Stimulated activated memory B cell treated with anti-CD40 and anti-IgM and Interleukin-4, amounts not matched to agents 10 μg/mL and 1 μg/mL and 100 μg/mL, for 72 hours (primary cell): ENCODE data around the gene ABCB6.

Source experiments
- ATAC-seq: fragments of 150-1000 bp; cut with Tn5 transposase; 2 replicates; pipeline ENCODE4 v1.10.0; 2021
- H3K27ac Mint-ChIP-seq: one replicate; pipeline ENCODE4 v1.8.0; 2022; ENCODE audit warnings: mild to moderate bottlenecking, mixed read lengths
- H3K27me3 Mint-ChIP-seq: one replicate; pipeline ENCODE4 v1.8.0; 2022; ENCODE audit warnings: mixed read lengths
- H3K36me3 Mint-ChIP-seq: one replicate; pipeline ENCODE4 v1.8.0; 2022; ENCODE audit warnings: mixed read lengths
- H3K4me1 Mint-ChIP-seq: one replicate; pipeline ENCODE4 v1.8.0; 2022; ENCODE audit warnings: mixed read lengths
- H3K4me3 Mint-ChIP-seq: one replicate; pipeline ENCODE4 v1.8.0; 2022; ENCODE audit warnings: mild to moderate bottlenecking, moderate library complexity, mixed read lengths
- H3K9me3 Mint-ChIP-seq: one replicate; pipeline ENCODE4 v1.8.0; 2022; ENCODE audit warnings: mixed read lengths

The ABCB6 gene

GRCh38 chr2:219174801-219175200 lies 44.0 kb downstream of the ABCB6 start:
- no peak for ATAC-seq
- Mint-ChIP-seq H3K9me3 (no peaks in the 10 kb centered on the region), H3K27ac (peak overlapping the region; percentile 99), H3K27me3 (no peaks in the 10 kb centered on the region), H3K4me3 (peak overlapping the region; percentile 35), H3K36me3 (peaks cover 35% of the 10 kb centered on the region), H3K4me1 (peaks cover 73% of the 10 kb centered on the region)

GRCh38 chr2:219174146-219174545 lies 44.6 kb downstream of the ABCB6 start:
- no peaks in the 10 kb centered on the region for H3K27me3 Mint-ChIP-seq
- peaks cover 35% of the 10 kb centered on the region for H3K36me3 Mint-ChIP-seq
- ATAC-seq, result no peak
- H3K4me1 Mint-ChIP-seq, result peaks cover 66% of the 10 kb centered on the region
- H3K9me3 Mint-ChIP-seq, result no peaks in the 10 kb centered on the region
- peak overlapping the region; percentile 99 for H3K27ac Mint-ChIP-seq
- peak overlapping the region; percentile 10 for H3K4me3 Mint-ChIP-seq

GRCh38 chr2:219173176-219173575 lies 45.6 kb downstream of the ABCB6 start:
- Mint-ChIP-seq H3K4me3 (no peak overlapping the region), H3K4me1 (peaks cover 62% of the 10 kb centered on the region), H3K9me3 (no peaks in the 10 kb centered on the region), H3K36me3 (peaks cover 35% of the 10 kb centered on the region), H3K27ac (no peak overlapping the region), H3K27me3 (no peaks in the 10 kb centered on the region)
- no peak for ATAC-seq

GRCh38 chr2:219172231-219173154 lies 46.3 kb downstream of the ABCB6 start:
- peaks cover 64% of the 10 kb centered on the region for H3K4me1 Mint-ChIP-seq
- ATAC-seq, result no peak

GRCh38 chr2:219171231-219171651 lies 47.5 kb downstream of the ABCB6 start:
- H3K27ac Mint-ChIP-seq, result peak overlapping the region; percentile 59
- H3K4me1 Mint-ChIP-seq, result peaks cover 57% of the 10 kb centered on the region
- no peaks in the 10 kb centered on the region for H3K27me3 Mint-ChIP-seq
- H3K9me3 Mint-ChIP-seq, result no peaks in the 10 kb centered on the region
- no peak overlapping the region for H3K4me3 Mint-ChIP-seq
- peaks cover 41% of the 10 kb centered on the region for H3K36me3 Mint-ChIP-seq
- ATAC-seq, result no peak

More at GRCh38 chr2:219172231-219173154, 46.3 kb downstream of the ABCB6 start:
- Mint-ChIP-seq H3K27ac (peak overlapping the region; percentile 59), H3K27me3 (no peaks in the 10 kb centered on the region), H3K36me3 (peaks cover 41% of the 10 kb centered on the region), H3K9me3 (no peaks in the 10 kb centered on the region), H3K4me3 (no peak overlapping the region)

GRCh38 chr2:219169930-219170654 lies 48.7 kb downstream of the ABCB6 start, which contains the start of gene SLC23A3:
Gene SLC23A3, minus strand, starts transcription at chr2:219170029. Its CDS starts 45 bp downstream, at chr2:219169984.
- ATAC-seq, result no peak
- no peaks in the 10 kb centered on the region for H3K9me3 Mint-ChIP-seq

GRCh38 chr2:219168932-219169331 lies 49.8 kb downstream of the ABCB6 start:
- peaks cover 35% of the 10 kb centered on the region for H3K4me1 Mint-ChIP-seq
- H3K9me3 Mint-ChIP-seq, result no peaks in the 10 kb centered on the region
- peak overlapping the region; percentile 22 for H3K27ac Mint-ChIP-seq
- H3K4me3 Mint-ChIP-seq, result no peak overlapping the region
- no peak for ATAC-seq
- H3K27me3 Mint-ChIP-seq, result no peaks in the 10 kb centered on the region
- H3K36me3 Mint-ChIP-seq, result peaks cover 49% of the 10 kb centered on the region

More at GRCh38 chr2:219169930-219170654, 48.7 kb downstream of the ABCB6 start, which contains the start of gene SLC23A3:
- H3K27ac Mint-ChIP-seq, result peak within 1 kb of the TSS; percentile 22
- no peak within 1 kb of the TSS for H3K4me3 Mint-ChIP-seq
- peaks cover 46% of the 10 kb centered on the region for H3K4me1 Mint-ChIP-seq
- H3K27me3 Mint-ChIP-seq, result no peaks in the 10 kb centered on the region
- peaks cover 52% of the 10 kb centered on the region for H3K36me3 Mint-ChIP-seq

GRCh38 chr2:219168526-219168925 lies 50.2 kb downstream of the ABCB6 start:
- no peak overlapping the region for H3K4me3 Mint-ChIP-seq
- H3K27me3 Mint-ChIP-seq, result no peaks in the 10 kb centered on the region
- no peak for ATAC-seq
- peak overlapping the region; percentile 22 for H3K27ac Mint-ChIP-seq
- peaks cover 49% of the 10 kb centered on the region for H3K36me3 Mint-ChIP-seq
- H3K4me1 Mint-ChIP-seq, result peaks cover 32% of the 10 kb centered on the region
- H3K9me3 Mint-ChIP-seq, result no peaks in the 10 kb centered on the region

- Mint-ChIP-seq H3K9me3 (no peaks in the 10 kb centered on the region), H3K27ac (peak overlapping the region; percentile 22), H3K36me3 (peaks cover 48% of the 10 kb centered on the region), H3K4me3 (no peak overlapping the region), H3K4me1 (peaks cover 27% of the 10 kb centered on the region), H3K27me3 (no peaks in the 10 kb centered on the region)
- no peak for ATAC-seq
Observed at GRCh38 chr2:219167997-219168396, 50.8 kb downstream of the ABCB6 start.

- ATAC-seq, result no peak
- H3K4me3 Mint-ChIP-seq, result no peak overlapping the region
- peaks cover 33% of the 10 kb centered on the region for H3K36me3 Mint-ChIP-seq
- H3K27ac Mint-ChIP-seq, result no peak overlapping the region
- no peaks in the 10 kb centered on the region for H3K9me3 Mint-ChIP-seq
- H3K27me3 Mint-ChIP-seq, result no peaks in the 10 kb centered on the region
- H3K4me1 Mint-ChIP-seq, result peaks cover 21% of the 10 kb centered on the region
Observed at GRCh38 chr2:219165058-219165911, 53.5 kb downstream of the ABCB6 start.

GRCh38 chr2:219163156-219163555 lies 55.6 kb downstream of the ABCB6 start:
- peaks cover 33% of the 10 kb centered on the region for H3K4me1 Mint-ChIP-seq
- H3K4me3 Mint-ChIP-seq, result no peak overlapping the region
- ATAC-seq, result no peak
- H3K36me3 Mint-ChIP-seq, result peaks cover 34% of the 10 kb centered on the region
- H3K27ac Mint-ChIP-seq, result peak overlapping the region; percentile 4
- no peaks in the 10 kb centered on the region for H3K9me3 Mint-ChIP-seq
- no peaks in the 10 kb centered on the region for H3K27me3 Mint-ChIP-seq

- Mint-ChIP-seq H3K27me3 (no peaks in the 10 kb centered on the region), H3K4me1 (peaks cover 28% of the 10 kb centered on the region), H3K9me3 (no peaks in the 10 kb centered on the region), H3K27ac (peak overlapping the region; percentile 92), H3K4me3 (peak overlapping the region; percentile 90), H3K36me3 (peaks cover 47% of the 10 kb centered on the region)
- no peak for ATAC-seq
Observed at GRCh38 chr2:219161097-219161496, 57.7 kb downstream of the ABCB6 start.

GRCh38 chr2:219160186-219161017 lies 58.4 kb downstream of the ABCB6 start, which contains the start of gene NHEJ1:
Gene NHEJ1, minus strand, starts transcription at chr2:219160815. Its CDS starts 2,453 bp downstream, at chr2:219158362.
- Mint-ChIP-seq H3K9me3 (no peaks in the 10 kb centered on the region), H3K27me3 (no peaks in the 10 kb centered on the region), H3K4me3 (peak within 1 kb of the TSS; percentile 90), H3K4me1 (peaks cover 28% of the 10 kb centered on the region), H3K36me3 (peaks cover 40% of the 10 kb centered on the region), H3K27ac (peak within 1 kb of the TSS; percentile 92)
- ATAC-seq, result peak; percentile 94
